Measurements from ENCODE around the gene ADGRV1. TPM values are rescaled to one million over a fixed set of nuclear protein-coding genes. Genes with fewer than 3 reads are reported as not detected.

The ADGRV1 gene
- total RNA-seq, 1 donor from 2014 or later: 0.99 TPM

DNA sequence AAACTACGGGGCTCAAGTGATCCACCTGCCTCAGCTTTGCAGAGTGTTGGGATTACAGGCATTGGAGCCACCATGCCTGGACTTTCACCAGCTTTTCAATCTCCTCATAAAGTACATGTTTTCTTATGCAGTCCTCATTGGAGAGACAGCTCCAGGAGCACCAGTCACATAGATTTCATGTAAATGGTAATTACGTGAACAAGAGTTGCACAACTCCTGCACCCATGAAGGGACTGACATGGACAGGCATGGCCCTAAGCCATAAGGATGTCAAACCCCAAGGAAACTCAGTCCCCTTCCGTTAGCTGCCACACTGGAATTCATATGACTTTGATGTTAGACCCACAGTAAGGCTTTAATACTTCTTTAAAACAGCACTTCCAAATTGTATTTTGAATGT lies 7.6 kb upstream of the ADGRV1 start:
- H3K9me3 Mint-ChIP-seq (ENCODE audit: unreplicated experiment): no peaks in the 10 kb centered on the region
- TF ChIP-seq, protein P1, sequence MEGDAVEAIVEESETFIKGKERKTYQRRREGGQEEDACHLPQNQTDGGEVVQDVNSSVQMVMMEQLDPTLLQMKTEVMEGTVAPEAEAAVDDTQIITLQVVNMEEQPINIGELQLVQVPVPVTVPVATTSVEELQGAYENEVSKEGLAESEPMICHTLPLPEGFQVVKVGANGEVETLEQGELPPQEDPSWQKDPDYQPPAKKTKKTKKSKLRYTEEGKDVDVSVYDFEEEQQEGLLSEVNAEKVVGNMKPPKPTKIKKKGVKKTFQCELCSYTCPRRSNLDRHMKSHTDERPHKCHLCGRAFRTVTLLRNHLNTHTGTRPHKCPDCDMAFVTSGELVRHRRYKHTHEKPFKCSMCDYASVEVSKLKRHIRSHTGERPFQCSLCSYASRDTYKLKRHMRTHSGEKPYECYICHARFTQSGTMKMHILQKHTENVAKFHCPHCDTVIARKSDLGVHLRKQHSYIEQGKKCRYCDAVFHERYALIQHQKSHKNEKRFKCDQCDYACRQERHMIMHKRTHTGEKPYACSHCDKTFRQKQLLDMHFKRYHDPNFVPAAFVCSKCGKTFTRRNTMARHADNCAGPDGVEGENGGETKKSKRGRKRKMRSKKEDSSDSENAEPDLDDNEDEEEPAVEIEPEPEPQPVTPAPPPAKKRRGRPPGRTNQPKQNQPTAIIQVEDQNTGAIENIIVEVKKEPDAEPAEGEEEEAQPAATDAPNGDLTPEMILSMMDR (IDR thresholded peaks at IDR 0.05): no peak
- H3K36me3 Mint-ChIP-seq (ENCODE audit: unreplicated experiment): no peaks in the 10 kb centered on the region
- DNase-seq (ENCODE audit: extremely low spot score, unreplicated experiment): no peak
- H3K4me1 Mint-ChIP-seq (ENCODE audit: unreplicated experiment): no peaks in the 10 kb centered on the region
- no peak overlapping the region for H3K27ac Mint-ChIP-seq (ENCODE audit: unreplicated experiment)
- no peak overlapping the region for H3K4me3 Mint-ChIP-seq (ENCODE audit: unreplicated experiment)
- peaks cover 65% of the 10 kb centered on the region for H3K27me3 Mint-ChIP-seq (ENCODE audit: unreplicated experiment)

DNA sequence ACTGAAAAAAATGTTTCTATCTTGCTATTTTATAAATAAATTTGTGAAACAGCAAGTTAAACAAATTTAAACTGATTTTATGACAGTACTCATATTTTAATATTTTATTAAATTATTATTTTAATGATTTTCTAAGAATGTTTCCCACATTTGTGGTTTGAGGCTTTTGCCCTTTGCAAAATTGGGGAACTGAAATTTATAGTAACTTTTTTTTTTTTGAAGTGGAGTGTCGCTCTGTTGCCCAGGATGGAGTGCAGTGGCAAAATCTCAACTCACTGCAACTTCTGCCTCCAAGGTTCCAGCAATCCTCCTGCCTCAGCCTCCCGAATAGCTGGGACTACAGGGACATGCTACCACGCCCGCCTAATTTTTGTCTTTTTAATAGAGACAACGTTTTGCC lies 7.2 kb upstream of the ADGRV1 start:
- H3K27ac Mint-ChIP-seq (ENCODE audit: unreplicated experiment): no peak overlapping the region
- no peak overlapping the region for H3K4me3 Mint-ChIP-seq (ENCODE audit: unreplicated experiment)
- H3K27me3 Mint-ChIP-seq (ENCODE audit: unreplicated experiment): peaks cover 69% of the 10 kb centered on the region
- DNase-seq (ENCODE audit: extremely low spot score, unreplicated experiment): no peak
- H3K9me3 Mint-ChIP-seq (ENCODE audit: unreplicated experiment): no peaks in the 10 kb centered on the region
- TF ChIP-seq, protein P1 (IDR thresholded peaks at IDR 0.05): no peak
- H3K36me3 Mint-ChIP-seq (ENCODE audit: unreplicated experiment): no peaks in the 10 kb centered on the region
- H3K4me1 Mint-ChIP-seq (ENCODE audit: unreplicated experiment): no peaks in the 10 kb centered on the region

DNA sequence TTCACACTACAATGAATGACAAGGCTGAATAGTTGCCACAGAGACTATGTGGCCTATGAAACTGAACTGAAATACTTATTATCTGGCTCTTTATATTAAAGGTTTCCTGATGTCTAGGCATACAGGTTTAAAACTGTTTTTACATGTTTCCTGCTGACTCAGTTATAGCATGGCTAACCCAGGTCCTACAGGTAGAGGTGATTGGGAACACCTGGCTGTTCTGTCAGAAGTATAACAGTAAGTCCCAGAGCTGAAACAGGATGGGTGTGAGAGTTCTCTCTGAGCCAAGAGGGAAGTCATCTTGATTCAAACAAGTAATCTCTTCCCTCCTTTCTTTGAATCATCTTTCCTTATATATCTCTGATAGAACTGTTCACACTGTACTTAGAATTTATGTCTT lies 4.9 kb upstream of the ADGRV1 start:
- Mint-ChIP-seq H3K9me3 (ENCODE audit: unreplicated experiment) (no peaks in the 10 kb centered on the region), H3K27ac (ENCODE audit: unreplicated experiment) (no peak overlapping the region), H3K4me3 (ENCODE audit: unreplicated experiment) (no peak overlapping the region), H3K36me3 (ENCODE audit: unreplicated experiment) (no peaks in the 10 kb centered on the region), H3K27me3 (ENCODE audit: unreplicated experiment) (peaks cover 81% of the 10 kb centered on the region), H3K4me1 (ENCODE audit: unreplicated experiment) (peaks cover 9% of the 10 kb centered on the region)
- no peak for DNase-seq (ENCODE audit: extremely low spot score, unreplicated experiment)
- TF ChIP-seq, protein P1 (IDR thresholded peaks at IDR 0.05): no peak

DNA sequence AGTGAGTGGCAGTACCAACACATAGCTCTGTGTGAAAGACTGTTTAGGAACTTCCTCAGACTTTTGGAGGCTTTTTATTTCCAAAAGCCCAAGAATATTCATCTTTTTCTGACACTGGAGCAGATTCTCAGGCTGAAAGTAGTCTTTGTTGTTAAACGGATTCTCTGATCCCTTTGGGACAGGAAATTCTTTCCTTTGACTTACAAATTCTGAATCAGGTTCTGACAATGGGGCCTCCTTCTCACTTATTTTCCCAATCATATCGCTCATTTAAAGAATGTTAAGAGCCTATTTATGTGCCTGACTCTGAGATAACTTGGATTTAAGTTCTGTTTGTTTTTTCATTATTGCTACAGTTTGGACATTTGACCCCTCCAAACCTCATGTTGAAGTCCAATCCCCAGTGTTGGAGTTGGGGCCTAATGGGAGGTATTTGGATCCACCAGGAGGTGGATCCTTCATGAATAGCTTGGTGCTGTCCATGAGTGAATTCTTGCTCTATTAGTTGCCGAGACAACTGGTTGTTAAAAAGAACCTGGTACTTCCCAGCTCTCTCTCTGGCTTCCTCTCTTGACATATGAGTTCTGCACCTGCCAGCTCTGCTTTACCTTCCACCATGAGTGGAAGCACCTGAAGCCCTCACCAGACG lies 4.1 kb upstream of the ADGRV1 start:
- Mint-ChIP-seq H3K4me3 (ENCODE audit: unreplicated experiment) (no peak overlapping the region), H3K9me3 (ENCODE audit: unreplicated experiment) (no peaks in the 10 kb centered on the region), H3K36me3 (ENCODE audit: unreplicated experiment) (no peaks in the 10 kb centered on the region), H3K4me1 (ENCODE audit: unreplicated experiment) (peaks cover 9% of the 10 kb centered on the region), H3K27ac (ENCODE audit: unreplicated experiment) (no peak overlapping the region), H3K27me3 (ENCODE audit: unreplicated experiment) (peaks cover 85% of the 10 kb centered on the region)
- no peak for DNase-seq (ENCODE audit: extremely low spot score, unreplicated experiment)
- TF ChIP-seq, protein P1 (IDR thresholded peaks at IDR 0.05): no peak

DNA sequence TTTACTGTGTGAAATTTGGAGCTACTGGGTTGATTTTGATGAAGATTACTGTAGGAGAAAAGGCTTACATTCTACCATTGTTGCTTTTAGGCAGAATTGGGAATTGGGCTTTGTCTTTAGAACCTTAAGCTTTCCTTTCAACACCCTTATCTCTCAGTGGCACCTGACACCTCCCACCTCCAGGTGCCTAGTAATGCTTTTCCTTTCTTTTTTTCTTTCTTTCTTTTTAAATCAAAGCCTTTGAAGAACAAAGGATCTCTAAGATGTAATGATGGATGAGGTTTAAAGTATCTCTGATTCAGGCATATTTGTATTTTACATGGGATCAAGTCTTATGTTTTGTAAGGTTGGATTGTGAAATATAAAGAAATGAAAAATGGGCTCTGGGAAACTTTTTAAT lies 2.9 kb upstream of the ADGRV1 start:
- DNase-seq (ENCODE audit: extremely low spot score, unreplicated experiment): no peak
- Mint-ChIP-seq H3K27ac (ENCODE audit: unreplicated experiment) (no peak overlapping the region), H3K4me3 (ENCODE audit: unreplicated experiment) (no peak overlapping the region)

More for the DNA sequence above, 2.9 kb upstream of the ADGRV1 start:
- no peaks in the 10 kb centered on the region for H3K36me3 Mint-ChIP-seq (ENCODE audit: unreplicated experiment)
- no peaks in the 10 kb centered on the region for H3K9me3 Mint-ChIP-seq (ENCODE audit: unreplicated experiment)
- peaks cover 88% of the 10 kb centered on the region for H3K27me3 Mint-ChIP-seq (ENCODE audit: unreplicated experiment)
- TF ChIP-seq, protein P1 (IDR thresholded peaks at IDR 0.05): no peak
- peaks cover 9% of the 10 kb centered on the region for H3K4me1 Mint-ChIP-seq (ENCODE audit: unreplicated experiment)
